Lower leg skin (tissue), 4 donors: ENCODE measurements around the gene EIF4EBP3. TPM values are rescaled to one million over a fixed set of nuclear protein-coding genes. Genes with fewer than 3 reads are reported as not detected.

Source experiments
- DNase-seq, 2 donors: peaks; one replicate each; pipeline ENCODE4 v3.0.0-alpha.2; 2019; ENCODE audit warnings: low spot score in 2 of 2
- H3K4me3 ChIP-seq: fragments of 200-600 bp; sonication (generic); 2 replicates; pipeline ENCODE4 v1.5.1; 2017; ENCODE audit warnings: mild to moderate bottlenecking, low read depth; ENCODE audit not compliant: poor library complexity, severe bottlenecking
- CTCF ChIP-seq, 3 donors: fragments of 450-650 bp; IDR thresholded peaks; one replicate each; pipeline ENCODE4 v1.5.1; 2016; ENCODE audit warnings: antibody characterized with exemption in 3 of 3, mild to moderate bottlenecking in 3 of 3, moderate library complexity in 2 of 3
- POLR2A ChIP-seq, 2 donors: fragments of 450-650 bp; IDR thresholded peaks; one replicate each; pipeline ENCODE4 v1.6.1; 2016 to 2017; ENCODE audit warnings: antibody characterized with exemption in 2 of 2, mild to moderate bottlenecking in 1 of 2, moderate library complexity in 1 of 2
- WGBS, 2 donors: methylation state at CpG; one replicate each; pipeline ENCODE4 v1.1.5; 2018; 5-methylcytosine and 5-hydroxymethylcytosine counted together
- intact Hi-C: fragments of 100-400 bp; cut with DNase I; formaldehyde crosslinking; loops from one replicate; pipeline ENCODE4 v1.15.0; 2023; ENCODE audit warnings: low total_unique reads
- total RNA-seq, 4 donors: library from RNA; depleted of rRNA; stranded (reverse); fragments of >200 nt; gene quantifications; one replicate each; pipeline ENCODE4 v1.1.0, GENCODE V29; 2016

EIF4EBP3 gene
- total RNA-seq, 4 donors from 2014 or later = 19.2 to 32.1 (median 27.2) TPM

- peak within 1 kb of the TSS; percentile 87 for H3K4me3 ChIP-seq
- TF ChIP-seq CTCF (IDR thresholded peaks at IDR 0.05) (no peak), POLR2A (IDR thresholded peaks at IDR 0.05) (peak in 1 of 2 donors; percentile 40)
- WGBS, 2 donors = 1 to 2% methylated on average over 6 to 37 of the region's 46 CpGs
- intact Hi-C loops = no loop called here
- DNase-seq = peak; percentile 93 to 99
Observed at GRCh38 chr5:140557136-140557805, 9.8 kb downstream of the EIF4EBP3 start, which contains the start of gene SRA1. Gene SRA1 (minus strand): TSS chr5:140557473. CDS start chr5:140557452, 21 bp downstream.

GRCh38 chr5:140557965-140558364 is 10.5 kb downstream of the EIF4EBP3 start:
- DNase-seq = no peak
- no peak for TF ChIP-seq CTCF (IDR thresholded peaks at IDR 0.05)
- no peak for TF ChIP-seq POLR2A (IDR thresholded peaks at IDR 0.05)
- no peak overlapping the region for H3K4me3 ChIP-seq
- WGBS, 2 donors = 89 to 96% methylated on average over 3 of the region's 3 CpGs
- intact Hi-C loops = no loop called here

- WGBS, 2 donors = 89 to 93% methylated on average over 9 of the region's 9 CpGs
- TF ChIP-seq CTCF (IDR thresholded peaks at IDR 0.05) (no peak), POLR2A (IDR thresholded peaks at IDR 0.05) (no peak)
- no peak overlapping the region for H3K4me3 ChIP-seq
- DNase-seq = no peak
- intact Hi-C loops = no loop called here
Observed at GRCh38 chr5:140558542-140558941, 11.1 kb downstream of the EIF4EBP3 start.

GRCh38 chr5:140560227-140560626 is 12.8 kb downstream of the EIF4EBP3 start:
- 90 to 91% methylated on average over 10 of the region's 10 CpGs for WGBS, 2 donors

GRCh38 chr5:140561753-140562523 is 14.5 kb downstream of the EIF4EBP3 start:
- no peak overlapping the region for H3K4me3 ChIP-seq
- WGBS, 2 donors = 86 to 90% methylated on average over 6 to 10 of the region's 10 CpGs
- intact Hi-C loops = loop anchor here (10.0 kb wide), 1 partner anchor 73 kb away; the partner anchor contains the start of genes CD14 and TMCO6
- DNase-seq = no peak
- TF ChIP-seq POLR2A (IDR thresholded peaks at IDR 0.05) (no peak), CTCF (IDR thresholded peaks at IDR 0.05) (no peak)

More at GRCh38 chr5:140560227-140560626, 12.8 kb downstream of the EIF4EBP3 start:
- no peak overlapping the region for H3K4me3 ChIP-seq
- intact Hi-C loops = loop anchor here (10.0 kb wide), 1 partner anchor 75 kb away; the partner anchor contains the start of genes CD14 and TMCO6
- no peak for DNase-seq
- TF ChIP-seq POLR2A (IDR thresholded peaks at IDR 0.05) = no peak
- no peak for TF ChIP-seq CTCF (IDR thresholded peaks at IDR 0.05)
